ENCODE results near the gene DOCK3.
A peak's percentile ranks its signal among the peaks of the same experiment; 100 is the strongest.
"Not testable (repeated sequence)": the region's sequence is repeated elsewhere in the genome, so short reads cannot be mapped to it uniquely, and the experiment has no call there.

DOCK3 gene

GRCh38 chr3:50883755-50884154 is 209.0 kb downstream of the DOCK3 start:
- no peak for DNase-seq (ENCODE audit: low read depth)

GRCh38 chr3:50885070-50885850 is 210.5 kb downstream of the DOCK3 start:
- no peak for DNase-seq (ENCODE audit: low read depth)

- no peak for DNase-seq (ENCODE audit: low read depth)
These were observed 216.1 kb downstream of the DOCK3 start for GRCh38 chr3:50890688-50891344.

- DNase-seq (ENCODE audit: low read depth): not testable (repeated sequence)
These were observed 226.4 kb downstream of the DOCK3 start for GRCh38 chr3:50901097-50901496.

- no peak for DNase-seq (ENCODE audit: low read depth)
These were observed 238.0 kb downstream of the DOCK3 start for GRCh38 chr3:50912746-50913145.

- DNase-seq (ENCODE audit: low read depth): no peak
These were observed 238.5 kb downstream of the DOCK3 start for GRCh38 chr3:50913260-50913659.

- DNase-seq (ENCODE audit: low read depth): not testable (repeated sequence)
These were observed 247.3 kb downstream of the DOCK3 start for GRCh38 chr3:50922071-50922470.

GRCh38 chr3:50923955-50924354 is 249.2 kb downstream of the DOCK3 start:
- no peak for DNase-seq (ENCODE audit: low read depth)

GRCh38 chr3:50924638-50925037 is 249.9 kb downstream of the DOCK3 start:
- no peak for DNase-seq (ENCODE audit: low read depth)

- no peak for DNase-seq (ENCODE audit: low read depth)
These were observed 252.1 kb downstream of the DOCK3 start for GRCh38 chr3:50926868-50927267.

- no peak for DNase-seq (ENCODE audit: low read depth)
These were observed 255.9 kb downstream of the DOCK3 start for GRCh38 chr3:50930371-50931208.

- DNase-seq (ENCODE audit: low read depth): not testable (repeated sequence)
These were observed 258.2 kb downstream of the DOCK3 start for GRCh38 chr3:50932918-50933317.

GRCh38 chr3:50936389-50936788 is 261.7 kb downstream of the DOCK3 start:
- DNase-seq (ENCODE audit: low read depth): no peak

GRCh38 chr3:50947419-50947818 is 272.7 kb downstream of the DOCK3 start:
- DNase-seq (ENCODE audit: low read depth): no peak

- no peak for DNase-seq (ENCODE audit: low read depth)
These were observed 275.9 kb downstream of the DOCK3 start for GRCh38 chr3:50950591-50950990.

- DNase-seq (ENCODE audit: low read depth): no peak
These were observed 279.2 kb downstream of the DOCK3 start for GRCh38 chr3:50953825-50954414.

- no peak for DNase-seq (ENCODE audit: low read depth)
These were observed 286.7 kb downstream of the DOCK3 start for GRCh38 chr3:50961386-50961785.

GRCh38 chr3:50971487-50971924 is 296.8 kb downstream of the DOCK3 start:
- DNase-seq (ENCODE audit: low read depth): peak; percentile 35

- no peak for DNase-seq (ENCODE audit: low read depth)
These were observed 297.3 kb downstream of the DOCK3 start for GRCh38 chr3:50972029-50972428.

- not testable (repeated sequence) for DNase-seq (ENCODE audit: low read depth)
These were observed 303.9 kb downstream of the DOCK3 start for GRCh38 chr3:50978586-50978985.

GRCh38 chr3:50978991-50979667 is 304.4 kb downstream of the DOCK3 start:
- no peak for DNase-seq (ENCODE audit: low read depth)

Measured in activated gamma-delta T cell treated with anti-CD3 and anti-CD28 coated beads, Interleukin-2, amount 50 U/mL, for 16 hours (primary cell).